Suprapubic skin (tissue), 4 donors: ENCODE data around the gene MRPL9.

Source experiments
- CTCF ChIP-seq, 2 donors: fragments of 200-600 bp in 1 of 2; fragments of 450-650 bp in 1 of 2; sonication (generic) in 1 of 2; IDR thresholded peaks; one replicate each; pipeline ENCODE4 v1.5.1; 2016 to 2019; ENCODE audit warnings: antibody characterized with exemption in 2 of 2, mild to moderate bottlenecking in 1 of 2, moderate library complexity in 1 of 2
- EP300 ChIP-seq: sonication (generic); formaldehyde crosslinking; IDR thresholded peaks from one replicate; pipeline ENCODE4 v1.6.1; 2017; ENCODE audit warnings: antibody characterized with exemption
- POLR2A ChIP-seq, 2 donors: fragments of 450-650 bp; IDR thresholded peaks; one replicate each; pipeline ENCODE4 v1.6.1; 2017; ENCODE audit warnings: antibody characterized with exemption in 2 of 2, mild to moderate bottlenecking in 2 of 2, moderate library complexity in 2 of 2
- POLR2AphosphoS5 ChIP-seq, 3 donors: sonication (generic); formaldehyde crosslinking; IDR thresholded peaks; one replicate each; pipeline ENCODE4 v1.6.1; 2017; ENCODE audit warnings: antibody characterized with exemption in 3 of 3

GRCh38 chr1:151807131-151807530, 43.8 kb upstream of the MRPL9 start:
- TF ChIP-seq CTCF (IDR thresholded peaks at IDR 0.05) (no peak), POLR2A (IDR thresholded peaks at IDR 0.05) (no peak), EP300 (no peak), POLR2AphosphoS5 (IDR thresholded peaks at IDR 0.05) (no peak)
